SK-N-SH treated with all-trans-retinoic acid at 6 μM for 48 hours (cell line): Measurements from ENCODE around the gene PAAF1.
A peak's percentile ranks its signal among the peaks of the same experiment; 100 is the strongest.

Experiments used
- ATAC-seq: fragments of 200-7000 bp; cut with Tn5 transposase; 3 replicates; pipeline ENCODE4 v1.9.1; 2020; ENCODE audit warnings: mild to moderate bottlenecking, moderate library complexity
- ARNTL ChIP-seq: fragments of 450-650 bp; formaldehyde crosslinking; IDR thresholded peaks from 2 replicates; pipeline ENCODE4 v1.5.0; 2020; ENCODE audit warnings: low read depth, mild to moderate bottlenecking, moderate library complexity, borderline replicate concordance
- BACH2 ChIP-seq: fragments of 250-450 bp; sonication (Bioruptor Pico); IDR thresholded peaks from 2 replicates; pipeline ENCODE4 v1.9.0; 2021; ENCODE audit warnings: mild to moderate bottlenecking, borderline replicate concordance
- CREB5 ChIP-seq: fragments of 250-450 bp; sonication (Bioruptor Pico); IDR thresholded peaks from 2 replicates; pipeline ENCODE4 v1.5.1; 2020; ENCODE audit warnings: low read depth, mild to moderate bottlenecking, moderate library complexity
- CSRNP3 ChIP-seq: fragments of 250-450 bp; sonication (Bioruptor Pico); IDR thresholded peaks from 2 replicates; pipeline ENCODE4 v1.5.1; 2021; ENCODE audit warnings: mild to moderate bottlenecking, moderate library complexity
- ESRRG ChIP-seq: fragments of 250-450 bp; sonication (Bioruptor Pico); IDR thresholded peaks from 2 replicates; pipeline ENCODE4 v1.6.1; 2021; ENCODE audit warnings: mild to moderate bottlenecking
- GLIS3 ChIP-seq: fragments of 250-450 bp; sonication (Bioruptor Pico); IDR thresholded peaks from 2 replicates; pipeline ENCODE4 v1.5.0; 2020; ENCODE audit warnings: mild to moderate bottlenecking, moderate library complexity
- OSR1 ChIP-seq: fragments of 250-450 bp; sonication (Bioruptor Pico); IDR thresholded peaks from 2 replicates; pipeline ENCODE4 v1.8.0; 2022; ENCODE audit warnings: moderate library complexity, mild to moderate bottlenecking, inconsistent platforms
- POU6F1 ChIP-seq: fragments of 250-450 bp; sonication (Bioruptor Pico); IDR thresholded peaks from 2 replicates; pipeline ENCODE4 v1.8.0; 2021; ENCODE audit warnings: low read depth, mild to moderate bottlenecking, moderate library complexity, borderline replicate concordance
- SNAI2 ChIP-seq: fragments of 250-450 bp; sonication (Bioruptor Pico); IDR thresholded peaks from 2 replicates; pipeline ENCODE4 v1.5.0; 2020; ENCODE audit warnings: mild to moderate bottlenecking, moderate library complexity
- TCF4 ChIP-seq: fragments of 250-450 bp; sonication (Bioruptor Pico); IDR thresholded peaks from 2 replicates; pipeline ENCODE4 v1.8.0; 2021; ENCODE audit warnings: mild to moderate bottlenecking, moderate library complexity, borderline replicate concordance
- TOX ChIP-seq: fragments of 250-450 bp; sonication (Bioruptor Pico); IDR thresholded peaks from 2 replicates; pipeline ENCODE4 v1.8.0; 2021; ENCODE audit warnings: mild to moderate bottlenecking, moderate library complexity, borderline replicate concordance
- ZC3H10 ChIP-seq: fragments of 250-450 bp; sonication (Bioruptor Pico); IDR thresholded peaks from 2 replicates; pipeline ENCODE4 v1.5.1; 2021; ENCODE audit warnings: mild to moderate bottlenecking, moderate library complexity
- ZFP30 ChIP-seq: fragments of 450-650 bp; formaldehyde crosslinking; IDR thresholded peaks from 2 replicates; pipeline ENCODE4 v1.5.0; 2022; ENCODE audit warnings: mild to moderate bottlenecking, moderate library complexity
- ZNF70 ChIP-seq: fragments of 450-650 bp; formaldehyde crosslinking; IDR thresholded peaks from 2 replicates; pipeline ENCODE4 v1.5.0; 2020; ENCODE audit warnings: mild to moderate bottlenecking, moderate library complexity

Gene PAAF1

GRCh38 chr11:73958521-73959141 lies 81.8 kb downstream of the PAAF1 start:
- TF ChIP-seq SNAI2 (CRISPR knock-in tag), result no peak
- TF ChIP-seq ARNTL (CRISPR knock-in tag), result no peak
- TF ChIP-seq GLIS3 (CRISPR knock-in tag), result no peak
- TF ChIP-seq CSRNP3 (CRISPR knock-in tag), result no peak
- no peak for TF ChIP-seq CREB5 (CRISPR knock-in tag)
- no peak for TF ChIP-seq POU6F1 (CRISPR knock-in tag)
- ATAC-seq, result no peak

- TF ChIP-seq OSR1 (CRISPR knock-in tag) (no peak), ESRRG (CRISPR knock-in tag) (no peak), TCF4 (CRISPR knock-in tag) (no peak), BACH2 (CRISPR knock-in tag) (no peak), ZNF70 (CRISPR knock-in tag) (no peak)
- no peak for ATAC-seq
Measured at GRCh38 chr11:73961321-73961720, 84.5 kb downstream of the PAAF1 start.

GRCh38 chr11:73962101-73962705 lies 85.4 kb downstream of the PAAF1 start:
- no peak for TF ChIP-seq ZC3H10 (CRISPR knock-in tag)
- TF ChIP-seq TOX (CRISPR knock-in tag), result no peak
- no peak for TF ChIP-seq GLIS3 (CRISPR knock-in tag)
- TF ChIP-seq CSRNP3 (CRISPR knock-in tag), result no peak
- TF ChIP-seq ZFP30, result no peak
- no peak for TF ChIP-seq POU6F1 (CRISPR knock-in tag)
- TF ChIP-seq BACH2 (CRISPR knock-in tag), result no peak
- no peak for TF ChIP-seq SNAI2 (CRISPR knock-in tag)
- no peak for ATAC-seq

GRCh38 chr11:73963861-73964260 lies 87.1 kb downstream of the PAAF1 start:
- no peak for TF ChIP-seq CREB5 (CRISPR knock-in tag)
- TF ChIP-seq TOX (CRISPR knock-in tag), result no peak
- peak; percentile 10; the same call in 2 of the 3 replicates for ATAC-seq
